GM18909 (cell line): ENCODE results near the gene CROCC2.

Source experiments
- ATAC-seq: cut with Tn5 transposase; IDR thresholded peaks from one replicate; pipeline ENCODE4 v1.9.1; 2021; ENCODE audit warnings: mild to moderate bottlenecking; ENCODE audit not compliant: unreplicated experiment, poor library complexity

The CROCC2 gene

GRCh38 chr2:240932001-240932723, 26.0 kb downstream of the CROCC2 start:
- no peak for ATAC-seq

GRCh38 chr2:240932724-240933047, 26.6 kb downstream of the CROCC2 start:
- ATAC-seq = no peak

GRCh38 chr2:240933048-240933965, 27.2 kb downstream of the CROCC2 start:
- no peak for ATAC-seq

GRCh38 chr2:240933966-240934700, 28.0 kb downstream of the CROCC2 start:
- ATAC-seq = no peak

GRCh38 chr2:240934701-240935102, 28.6 kb downstream of the CROCC2 start:
- ATAC-seq = no peak

GRCh38 chr2:240935103-240935876, 29.2 kb downstream of the CROCC2 start:
- ATAC-seq = no peak

- no peak for ATAC-seq
Observed at GRCh38 chr2:240936106-240936505, 30.0 kb downstream of the CROCC2 start.

- no peak for ATAC-seq
Observed at GRCh38 chr2:240946046-240946445, 39.9 kb downstream of the CROCC2 start.

GRCh38 chr2:240946654-240947053, 40.5 kb downstream of the CROCC2 start:
- ATAC-seq = no peak

- ATAC-seq = no peak
Observed at GRCh38 chr2:240947176-240947575, 41.0 kb downstream of the CROCC2 start.

GRCh38 chr2:240947607-240948006, 41.5 kb downstream of the CROCC2 start:
- ATAC-seq = no peak

- no peak for ATAC-seq
Observed at GRCh38 chr2:240948086-240948485, 42.0 kb downstream of the CROCC2 start.

GRCh38 chr2:240948905-240949790, 43.0 kb downstream of the CROCC2 start:
- no peak for ATAC-seq

- no peak for ATAC-seq
Observed at GRCh38 chr2:240949791-240950705, 43.9 kb downstream of the CROCC2 start.

GRCh38 chr2:240951045-240951594, 45.0 kb downstream of the CROCC2 start:
- no peak for ATAC-seq

GRCh38 chr2:240952496-240953246, 46.5 kb downstream of the CROCC2 start:
- no peak for ATAC-seq
